IPS-20b (cell line): ENCODE results near the gene CNOT3.
"Not testable (repeated sequence)": the region's sequence is repeated elsewhere in the genome, so short reads cannot be mapped to it uniquely, and the experiment has no call there.

ENCODE experiments used
- H3K27ac ChIP-seq: one replicate; pipeline ENCODE4 v1.5.1; 2013; ENCODE audit warnings: low read length
- H3K27me3 ChIP-seq: 2 replicates; pipeline ENCODE4 v1.6.1; 2013; ENCODE audit warnings: mild to moderate bottlenecking, low read length, inconsistent platforms; ENCODE audit not compliant: insufficient read depth
- H3K36me3 ChIP-seq: 2 replicates; pipeline ENCODE4 v1.6.1; 2013; ENCODE audit warnings: low read depth, mild to moderate bottlenecking, inconsistent platforms, low read length, moderate library complexity; ENCODE audit not compliant: insufficient read depth
- H3K4me1 ChIP-seq: 2 replicates; pipeline ENCODE4 v1.6.1; 2013; ENCODE audit warnings: mild to moderate bottlenecking, control low read depth, inconsistent platforms, low read length, moderate library complexity; ENCODE audit not compliant: insufficient read depth
- H3K4me3 ChIP-seq: 2 replicates; pipeline ENCODE4 v1.5.1; 2013; ENCODE audit warnings: mild to moderate bottlenecking, low read length, inconsistent platforms
- H3K9ac ChIP-seq: 2 replicates; pipeline ENCODE4 v1.6.1; 2013; ENCODE audit warnings: low read depth, mild to moderate bottlenecking, inconsistent platforms, low read length, moderate library complexity
- H3K9me3 ChIP-seq: 2 replicates; pipeline ENCODE4 v1.6.1; 2013; ENCODE audit warnings: mild to moderate bottlenecking, low read depth, low read length, inconsistent platforms; ENCODE audit not compliant: insufficient read depth

CNOT3 gene

DNA sequence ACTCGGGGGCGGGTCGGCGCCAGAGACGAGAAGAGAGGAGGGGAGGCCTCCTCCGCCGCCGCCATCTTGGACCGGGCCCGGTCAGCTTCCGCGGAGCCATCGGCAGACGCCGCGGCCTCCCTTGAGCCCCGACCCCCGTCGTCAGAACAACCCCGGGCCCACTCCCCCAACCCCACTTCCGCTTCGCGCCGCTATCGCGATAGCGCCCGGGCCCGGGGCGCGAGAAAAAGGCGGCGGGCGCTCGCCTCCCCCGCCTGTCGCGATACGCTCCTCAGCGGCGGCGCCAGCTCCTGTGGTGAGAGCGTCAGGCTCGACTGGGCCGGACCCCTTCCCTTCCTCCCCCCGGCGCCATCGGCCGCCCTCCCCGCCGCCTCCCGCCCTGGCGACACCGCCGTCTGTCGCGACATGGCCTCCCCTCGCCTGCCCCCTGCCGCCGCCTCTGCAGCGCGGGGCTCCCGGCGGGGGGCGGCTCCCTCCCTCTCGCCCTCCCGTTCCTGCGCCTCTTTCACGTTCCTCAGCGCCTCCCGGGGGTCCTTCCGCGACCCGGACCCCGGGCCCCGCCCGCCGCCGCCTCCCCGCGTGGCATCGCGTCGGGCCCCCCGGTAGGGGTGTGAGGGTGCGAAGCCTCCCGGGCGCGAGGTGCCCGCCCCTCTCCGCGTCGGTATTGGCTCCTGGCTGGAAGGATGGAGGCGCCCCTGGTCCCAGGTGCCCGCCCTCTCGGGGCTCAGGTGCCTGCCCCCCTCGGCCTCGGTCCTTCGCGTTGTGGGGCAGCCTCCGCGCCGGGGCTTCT, at the start of gene CNOT3:
CNOT3 (plus strand) TSS at position 64 of the 790 bp plus-strand sequence. CDS start 5,217 bp downstream, outside the sequence.
- Histone ChIP-seq H3K27ac (peak within 1 kb of the TSS; percentile 22), H3K9ac (peak within 1 kb of the TSS; percentile 86), H3K27me3 (no peaks in the 10 kb centered on the region; the same call in 1 of the 2 replicates), H3K36me3 (peaks cover 40% of the 10 kb centered on the region), H3K4me1 (no peaks in the 10 kb centered on the region), H3K9me3 (no peaks in the 10 kb centered on the region), H3K4me3 (peak within 1 kb of the TSS; percentile 73)

DNA sequence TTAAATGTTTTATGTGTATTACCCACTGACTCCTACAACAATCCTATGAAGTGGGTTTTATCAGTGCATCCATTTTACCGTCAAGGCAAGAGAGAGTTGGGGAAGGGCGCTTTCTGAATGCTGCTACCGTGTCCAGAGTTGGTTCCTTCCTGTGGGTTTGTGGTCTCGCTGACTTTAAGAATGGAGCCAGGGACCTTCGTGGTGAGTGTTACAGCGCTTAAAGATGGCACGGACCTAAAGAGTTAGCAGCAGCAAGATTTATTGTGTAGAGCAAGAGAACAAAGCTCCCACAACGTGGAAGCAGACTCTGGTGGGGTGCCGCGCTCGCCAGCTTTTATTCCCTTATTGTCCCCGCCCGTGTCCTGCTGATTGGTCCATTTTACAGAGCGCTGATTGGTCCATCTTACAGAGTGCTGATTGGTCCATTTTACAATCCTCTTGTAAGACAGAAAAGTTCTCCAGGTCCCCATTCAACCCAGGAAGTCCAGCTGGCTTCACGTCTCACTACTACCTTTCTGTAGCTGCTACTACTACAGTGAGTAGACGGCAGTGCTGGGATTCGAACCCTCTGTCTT, 43.0 kb upstream of the CNOT3 start:
- Histone ChIP-seq H3K27me3 (peaks cover 36% of the 10 kb centered on the region), H3K4me1 (peaks cover 2% of the 10 kb centered on the region; the same call in 1 of the 2 replicates), H3K4me3 (no peak overlapping the region), H3K9me3 (no peaks in the 10 kb centered on the region), H3K36me3 (no peaks in the 10 kb centered on the region), H3K9ac (no peak overlapping the region), H3K27ac (no peak overlapping the region)

DNA sequence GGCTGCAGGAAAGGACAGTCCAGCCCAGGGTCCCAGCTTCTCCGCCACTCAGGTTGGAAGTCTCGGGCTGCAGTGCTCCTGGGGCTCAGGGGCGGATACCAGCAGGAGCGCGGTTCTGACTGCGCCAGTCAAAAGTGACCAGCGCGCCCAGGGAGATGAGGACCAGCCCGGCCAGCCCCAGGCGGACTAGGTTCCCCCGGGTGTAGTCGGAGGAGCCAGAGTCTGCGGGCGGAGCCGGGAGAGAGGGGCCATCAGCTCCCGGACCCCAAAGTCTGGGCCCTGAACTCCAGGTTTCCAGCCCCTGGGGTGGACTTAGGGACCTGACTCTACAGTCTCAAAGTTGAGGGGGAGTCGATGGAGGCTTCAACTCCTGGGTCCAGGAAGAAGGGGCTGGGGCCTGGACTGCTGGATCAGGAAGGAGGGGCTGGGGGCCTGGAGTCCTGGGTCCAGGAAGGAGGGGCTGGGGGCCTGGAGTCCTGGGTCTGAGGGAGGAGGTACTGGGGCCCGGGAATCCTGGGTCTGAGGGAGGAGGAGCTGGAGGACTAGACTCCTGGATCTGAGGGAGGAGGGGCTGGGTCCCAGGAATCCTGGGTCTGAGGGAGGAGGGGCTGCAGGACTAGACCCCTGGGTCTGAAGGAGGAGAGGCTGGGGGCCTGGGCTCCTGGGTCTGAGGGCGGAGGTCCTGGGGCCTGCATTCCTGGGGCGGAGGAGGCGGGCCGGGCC, 42.3 kb upstream of the CNOT3 start:
- Histone ChIP-seq H3K36me3 (no peaks in the 10 kb centered on the region), H3K9ac (no peak overlapping the region; the same call in 1 of the 2 replicates), H3K4me1 (no peaks in the 10 kb centered on the region; the same call in 1 of the 2 replicates), H3K4me3 (peak overlapping the region; percentile 67; the same call in 1 of the 2 replicates), H3K27me3 (peaks cover 36% of the 10 kb centered on the region), H3K9me3 (no peaks in the 10 kb centered on the region), H3K27ac (no peak overlapping the region)

- not testable (repeated sequence) for H3K4me1 ChIP-seq, H3K36me3 ChIP-seq, H3K27ac ChIP-seq, H3K9me3 ChIP-seq, H3K9ac ChIP-seq
- Histone ChIP-seq H3K4me3 (peak overlapping the region; percentile 67; the same call in 1 of the 2 replicates), H3K27me3 (peaks cover 36% of the 10 kb centered on the region)
Observed at GRCh38 chr19:54095859-54096616, 41.5 kb upstream of the CNOT3 start.

GRCh38 chr19:54096617-54097106, 40.9 kb upstream of the CNOT3 start:
- Histone ChIP-seq H3K27ac (no peak overlapping the region), H3K4me3 (peak overlapping the region; percentile 67; the same call in 1 of the 2 replicates), H3K27me3 (peaks cover 36% of the 10 kb centered on the region), H3K9ac (peak overlapping the region; percentile 46; the same call in 1 of the 2 replicates), H3K9me3 (no peaks in the 10 kb centered on the region), H3K36me3 (no peaks in the 10 kb centered on the region), H3K4me1 (no peaks in the 10 kb centered on the region; the same call in 1 of the 2 replicates)

DNA sequence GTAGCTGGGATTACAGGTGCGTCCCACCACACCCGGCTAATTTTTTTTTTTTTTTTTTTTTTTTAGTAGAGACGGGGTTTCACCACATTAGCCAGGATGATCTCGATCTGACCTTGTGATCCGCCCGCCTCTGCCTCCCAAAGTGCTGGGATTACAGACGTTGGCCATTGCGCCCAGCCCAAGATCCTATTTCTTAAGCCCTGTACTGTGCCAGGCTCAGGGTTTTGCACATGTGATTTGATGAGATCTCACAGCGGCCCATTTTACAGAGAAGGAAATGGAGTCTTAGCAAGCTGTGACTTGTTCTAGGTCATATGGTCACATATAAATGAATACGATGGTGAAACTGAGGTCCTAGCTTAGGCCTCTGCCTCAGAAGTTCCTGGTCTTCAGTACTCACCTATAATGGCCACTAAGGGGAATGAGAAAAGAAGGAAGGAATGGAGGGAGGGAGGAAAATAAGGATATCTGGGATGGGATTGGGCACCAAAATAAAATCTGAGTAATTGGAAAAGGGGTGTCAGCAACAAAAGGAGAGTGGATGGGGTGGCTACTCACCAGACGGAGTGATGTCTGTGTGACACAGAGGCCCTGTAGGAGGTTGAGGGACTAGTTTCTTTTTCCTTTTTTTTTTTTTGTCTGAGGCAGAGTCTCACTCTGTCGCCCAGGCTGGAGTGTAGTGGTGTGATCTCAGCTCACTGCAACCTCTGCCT, 38.2 kb upstream of the CNOT3 start:
- no peaks in the 10 kb centered on the region; the same call in 1 of the 2 replicates for H3K4me1 ChIP-seq
- peaks cover 32% of the 10 kb centered on the region for H3K27me3 ChIP-seq
- no peak overlapping the region for H3K9ac ChIP-seq
- H3K4me3 ChIP-seq, result no peak overlapping the region
- 0 out of 2 replicates have a peak, but pooled peaks cover under 1% of the 10 kb centered on the region for H3K36me3 ChIP-seq
- H3K9me3 ChIP-seq, result no peaks in the 10 kb centered on the region
- H3K27ac ChIP-seq, result no peak overlapping the region

GRCh38 chr19:54099903-54100255, 37.7 kb upstream of the CNOT3 start:
- H3K4me3 ChIP-seq, H3K36me3 ChIP-seq, H3K9me3 ChIP-seq, H3K4me1 ChIP-seq, H3K27ac ChIP-seq, H3K9ac ChIP-seq: not testable (repeated sequence)
- peaks cover 27% of the 10 kb centered on the region for H3K27me3 ChIP-seq

- Histone ChIP-seq H3K27ac (no peak within 1 kb of the TSS), H3K9ac (no peak within 1 kb of the TSS)
Observed at GRCh38 chr19:54100561-54100960, 37.0 kb upstream of the CNOT3 start, which contains the start of gene OSCAR. TSS of gene OSCAR (minus strand) at chr19:54100803. CDS start at chr19:54100792, 11 bp downstream.

DNA sequence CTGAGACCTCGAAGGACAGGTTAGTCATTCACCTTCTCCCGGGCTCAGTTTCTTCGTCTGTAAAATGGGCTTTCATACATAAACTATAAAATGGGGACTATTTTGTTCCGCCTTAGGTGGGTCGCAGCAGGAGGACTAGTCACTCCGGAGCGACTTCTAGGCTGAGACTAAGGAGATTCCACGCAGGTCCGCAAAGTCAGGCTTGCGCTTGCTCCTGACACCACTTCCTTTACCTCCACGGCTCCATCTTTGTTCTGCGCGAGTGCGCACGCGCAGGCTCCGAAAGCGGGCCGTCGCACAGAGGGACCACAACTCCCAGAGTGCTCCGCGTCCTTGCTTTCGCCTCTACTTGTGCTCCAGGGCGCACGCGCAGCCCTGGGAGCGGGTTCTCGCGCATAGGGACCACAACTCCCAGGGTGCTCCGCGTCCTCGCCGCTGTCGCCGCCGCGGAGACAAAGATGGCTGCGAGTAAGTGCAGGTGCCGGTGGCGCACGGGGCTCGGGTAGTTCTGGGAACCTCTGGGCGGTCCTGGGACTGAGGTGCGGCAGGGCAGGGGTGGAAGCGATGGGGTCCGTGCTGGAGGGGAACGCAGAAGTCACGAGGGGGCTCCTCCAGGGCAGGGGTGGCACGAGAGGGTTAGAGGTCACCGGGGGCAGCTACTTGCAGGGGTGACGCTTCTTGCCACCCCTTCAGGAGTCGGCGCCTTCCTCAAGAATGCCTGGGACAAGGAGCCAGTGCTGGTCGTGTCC, 35.0 kb upstream of the CNOT3 start, which contains the start of gene NDUFA3:
NDUFA3 (plus strand) TSS at position 435 of the 749 bp plus-strand sequence; CDS start at position 459, 24 bp downstream.
- peak within 1 kb of the TSS; percentile 95 for H3K4me3 ChIP-seq
- H3K4me1 ChIP-seq, result no peaks in the 10 kb centered on the region
- H3K9me3 ChIP-seq, result no peaks in the 10 kb centered on the region
- H3K27ac ChIP-seq, result peak within 1 kb of the TSS; percentile 60
- peaks cover 28% of the 10 kb centered on the region for H3K36me3 ChIP-seq
- H3K9ac ChIP-seq, result peak within 1 kb of the TSS; percentile 95
- no peaks in the 10 kb centered on the region; the same call in 1 of the 2 replicates for H3K27me3 ChIP-seq

More at GRCh38 chr19:54100561-54100960, 37.0 kb upstream of the CNOT3 start, which contains the start of gene OSCAR:
- H3K9me3 ChIP-seq, result no peaks in the 10 kb centered on the region
- H3K27me3 ChIP-seq, result peaks cover 20% of the 10 kb centered on the region
- no peaks in the 10 kb centered on the region; the same call in 1 of the 2 replicates for H3K4me1 ChIP-seq
- peaks cover 8% of the 10 kb centered on the region for H3K36me3 ChIP-seq
- no peak within 1 kb of the TSS for H3K4me3 ChIP-seq
